Stimulated activated CD8-positive, alpha-beta memory T cell treated with anti-CD3 and anti-CD28 coated beads, Interleukin-4, amount 100 ng/mL, for 1 hour (primary cell): ENCODE results near the gene ATP5PF.
"Not testable (repeated sequence)": the region's sequence is repeated elsewhere in the genome, so short reads cannot be mapped to it uniquely, and the experiment has no call there.

Source experiments
- DNase-seq, 2 donors: peaks; one replicate each; pipeline ENCODE4 v3.0.0-alpha.2; 2020; ENCODE audit warnings: low read depth in 2 of 2, low spot score in 1 of 2

The ATP5PF gene

GRCh38 chr21:25722631-25723030 lies 12.1 kb downstream of the ATP5PF start:
- no peak for DNase-seq

- DNase-seq = no peak
Observed at GRCh38 chr21:25721987-25722386, 12.7 kb downstream of the ATP5PF start.

DNA sequence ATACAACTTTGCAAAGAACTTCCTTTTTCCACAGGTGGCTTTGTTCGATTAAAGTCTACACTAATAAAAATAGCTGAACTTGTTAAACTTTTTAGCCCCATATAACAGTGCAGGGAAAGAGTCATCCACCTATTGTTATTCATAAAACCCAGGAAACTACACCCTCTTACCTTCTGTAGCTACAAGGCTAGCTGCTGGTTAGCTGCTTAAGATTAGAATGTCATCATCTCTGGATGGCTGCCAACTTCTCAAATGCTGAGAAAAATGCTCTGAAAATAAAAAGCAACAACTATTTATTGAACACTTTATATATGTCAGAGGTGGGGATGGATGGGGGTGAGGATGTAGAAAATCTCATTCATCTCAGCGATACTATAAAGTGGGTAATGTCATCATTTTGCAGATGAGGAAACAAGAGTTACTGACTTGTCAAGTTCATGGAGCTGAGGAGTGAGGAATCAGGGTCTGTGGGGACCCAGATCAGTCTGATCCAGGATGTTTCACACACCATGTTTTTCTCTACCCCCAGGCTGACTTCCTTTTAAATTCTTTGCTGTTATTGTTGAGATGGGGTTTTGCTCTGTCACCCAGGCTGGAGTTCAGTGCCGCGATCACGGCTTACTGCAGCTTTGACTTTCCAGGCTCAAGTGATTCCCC lies 17.1 kb downstream of the ATP5PF start:
- no peak for DNase-seq

- DNase-seq = not testable (repeated sequence)
Observed at GRCh38 chr21:25714066-25714465, 20.6 kb downstream of the ATP5PF start.

DNA sequence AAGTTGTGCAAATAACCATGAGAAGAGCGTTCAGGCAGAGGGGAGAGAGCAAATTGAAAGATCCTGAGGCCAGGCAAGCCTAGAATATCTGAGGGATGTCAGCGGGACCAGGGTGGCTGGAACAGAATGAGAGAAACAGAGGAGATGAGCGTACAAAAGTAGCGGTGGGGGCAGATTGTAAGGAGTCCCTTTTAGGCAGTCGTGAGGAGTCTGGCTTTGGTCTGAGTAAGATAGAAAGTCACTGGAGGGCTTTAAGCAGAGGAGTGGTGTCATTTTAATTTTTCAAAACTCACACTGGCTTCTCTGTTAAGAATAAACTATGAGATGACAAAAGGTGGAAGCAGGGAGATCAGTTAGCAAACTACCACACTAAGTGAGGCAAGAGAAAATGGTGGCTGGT lies 24.2 kb downstream of the ATP5PF start:
- DNase-seq = no peak

- no peak for DNase-seq
Observed at GRCh38 chr21:25709684-25710265, 24.9 kb downstream of the ATP5PF start.

DNA sequence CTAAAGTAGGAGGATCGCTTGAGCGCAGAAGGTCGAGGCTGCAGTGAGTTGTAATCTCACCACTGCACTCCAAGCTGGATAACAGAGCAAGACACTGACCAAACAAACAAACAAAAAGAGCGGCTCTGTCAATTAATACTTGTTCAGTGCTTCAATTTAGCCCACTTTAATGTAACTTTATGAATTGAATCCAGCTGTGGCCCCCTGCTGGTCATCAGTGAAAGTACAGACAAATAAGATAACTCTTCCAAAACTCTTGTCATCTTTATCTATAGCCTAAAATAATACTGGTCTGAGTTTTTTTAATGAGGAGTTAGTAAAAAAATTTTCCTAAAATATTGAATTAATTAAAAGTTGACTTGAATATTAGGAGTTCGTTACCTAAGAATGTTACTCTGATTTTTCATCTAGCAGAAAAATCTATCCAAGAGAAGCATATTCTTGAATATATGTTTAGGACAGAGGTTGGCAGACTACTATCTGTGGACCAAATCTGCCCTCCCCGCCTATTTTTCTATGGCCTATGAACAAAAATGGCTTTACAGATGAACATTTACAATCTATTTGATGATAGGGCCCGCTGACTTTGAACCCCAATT lies 26.1 kb downstream of the ATP5PF start:
- DNase-seq = peak; percentile 13 to 25

- DNase-seq = no peak
Observed at GRCh38 chr21:25701529-25701928, 33.2 kb downstream of the ATP5PF start.

GRCh38 chr21:25700741-25701140 lies 34.0 kb downstream of the ATP5PF start:
- no peak for DNase-seq

DNA sequence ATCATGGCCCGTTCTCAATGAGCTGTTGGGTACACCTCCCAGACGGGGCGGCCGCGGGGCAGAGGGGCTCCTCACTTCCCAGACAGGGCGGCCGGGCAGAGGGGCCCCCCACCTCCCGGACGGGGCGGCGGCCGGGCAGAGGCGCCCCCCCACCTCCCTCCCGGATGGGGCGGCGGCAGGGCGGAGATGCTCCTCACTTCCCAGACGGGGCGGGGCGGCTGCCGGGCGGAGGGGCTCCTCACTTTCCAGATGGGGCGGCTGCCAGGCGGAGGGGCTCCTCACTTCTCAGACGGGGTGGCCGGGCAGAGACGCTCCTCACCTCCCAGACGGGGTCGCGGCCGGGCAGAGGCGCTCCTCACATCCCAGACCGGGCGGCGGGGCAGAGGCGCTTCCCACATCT lies 39.2 kb downstream of the ATP5PF start:
- DNase-seq = not testable (repeated sequence)

GRCh38 chr21:25691976-25692375 lies 42.7 kb downstream of the ATP5PF start:
- DNase-seq = no peak

- DNase-seq = no peak
Observed at GRCh38 chr21:25689226-25689625, 45.5 kb downstream of the ATP5PF start.

DNA sequence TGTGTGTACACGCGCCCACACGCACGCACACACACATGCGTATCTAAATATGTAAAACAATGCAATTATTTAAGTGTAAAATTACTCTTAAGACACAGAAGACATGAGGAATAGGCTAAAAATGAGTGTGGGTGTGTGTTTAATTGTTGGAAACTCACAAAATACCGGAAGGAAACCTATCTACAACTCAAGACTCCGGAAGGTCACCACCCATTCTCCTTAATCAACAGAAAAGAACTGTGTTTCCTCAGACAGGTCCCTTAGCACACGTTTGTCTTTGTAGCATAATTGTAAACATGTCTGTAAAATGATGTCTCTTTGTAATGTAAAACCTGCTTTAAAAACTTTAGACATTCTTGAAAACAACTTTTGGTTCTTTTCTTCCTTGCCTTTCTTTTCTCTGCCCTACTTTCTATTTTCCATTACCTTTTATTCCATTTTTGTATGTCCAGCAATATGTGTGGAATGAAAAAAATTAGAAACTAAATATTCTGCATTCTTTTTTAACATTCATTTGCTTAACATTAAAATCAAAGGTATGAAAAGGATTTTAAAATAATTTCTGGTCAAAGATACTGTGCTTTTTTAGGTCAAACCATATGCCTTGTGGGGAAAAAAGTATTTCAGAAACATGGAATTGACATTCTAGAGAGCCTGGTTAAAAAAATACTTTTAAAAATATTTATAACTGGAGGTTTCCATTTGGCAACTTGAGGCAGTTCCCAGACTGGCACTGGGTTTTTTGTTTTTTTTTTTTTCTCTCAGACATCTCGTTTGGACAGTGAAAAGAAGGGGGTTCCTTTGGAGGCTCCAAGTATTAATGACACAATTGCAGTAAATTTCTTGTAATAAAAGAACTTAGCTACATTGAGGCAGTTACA lies 46.2 kb downstream of the ATP5PF start:
- DNase-seq = no peak

GRCh38 chr21:25687787-25688186 lies 46.9 kb downstream of the ATP5PF start:
- DNase-seq = no peak

- no peak for DNase-seq
Observed at GRCh38 chr21:25682382-25682781, 52.3 kb downstream of the ATP5PF start.

GRCh38 chr21:25676451-25676850 lies 58.3 kb downstream of the ATP5PF start:
- no peak for DNase-seq
